Keratinocyte (primary cell): ENCODE data around the gene SLC1A6. TPM values are rescaled to one million over a fixed set of nuclear protein-coding genes. Genes with fewer than 3 reads are reported as not detected.

Source experiments
- DNase-seq: peaks from one replicate; pipeline ENCODE4 v3.0.0-alpha.2; 2011; ENCODE audit warnings: low read depth, missing footprints, low spot score
- FAIRE-seq: peaks from 2 replicates; lab custom pipeline; 2011; peaks lifted over from hg19 to GRCh38; lab: Jason Lieb, UNC
- H2AFZ ChIP-seq: 2 replicates; pipeline ENCODE4 v1.6.0; 2012; ENCODE audit warnings: low read length, control low read depth, inconsistent platforms; ENCODE audit not compliant: control insufficient read depth
- H3K27ac ChIP-seq: 2 replicates; pipeline ENCODE4 v1.5.1; 2011; ENCODE audit warnings: low read length; ENCODE audit not compliant: control insufficient read depth, insufficient read depth
- H3K27me3 ChIP-seq: 3 replicates; pipeline ENCODE4 v1.6.0; 2011; ENCODE audit warnings: low read length; ENCODE audit not compliant: control insufficient read depth, insufficient read depth; ENCODE audit errors: extremely low read depth
- H3K36me3 ChIP-seq, 2 experiments: 2 replicates in 1 of 2; 3 replicates in 1 of 2; pipeline ENCODE4 v1.5.1; 2011; ENCODE audit warnings: low read length in 2 of 2, mild to moderate bottlenecking in 1 of 2; ENCODE audit not compliant: control insufficient read depth in 2 of 2, insufficient read depth in 2 of 2; ENCODE audit errors: extremely low read depth in 1 of 2
- H3K4me1 ChIP-seq: 3 replicates; pipeline ENCODE4 v1.5.1; 2011; ENCODE audit warnings: low read length; ENCODE audit not compliant: control insufficient read depth, insufficient read depth; ENCODE audit errors: extremely low read depth
- H3K4me2 ChIP-seq: 3 replicates; pipeline ENCODE4 v1.6.0; 2011; ENCODE audit warnings: low read depth, low read length; ENCODE audit not compliant: control insufficient read depth, insufficient read depth; ENCODE audit errors: extremely low read depth
- H3K4me3 ChIP-seq, 3 experiments: fragments of 200-600 bp in 1 of 3; sonication (generic) in 1 of 3; 2 replicates in 2 of 3; 3 replicates in 1 of 3; pipeline ENCODE4 v1.5.1; 2011 to 2016; ENCODE audit warnings: low read length in 3 of 3, mild to moderate bottlenecking in 3 of 3, control low read depth in 2 of 3, inconsistent platforms in 1 of 3, low read depth in 1 of 3, mixed read lengths in 1 of 3, mixed run types in 1 of 3, moderate library complexity in 1 of 3; ENCODE audit not compliant: control insufficient read depth in 2 of 3, insufficient read depth in 2 of 3; ENCODE audit errors: extremely low read depth in 1 of 3
- H3K79me2 ChIP-seq: 2 replicates; pipeline ENCODE4 v1.6.0; 2012; ENCODE audit warnings: low read length; ENCODE audit not compliant: control insufficient read depth, insufficient read depth
- H3K9ac ChIP-seq: 3 replicates; pipeline ENCODE4 v1.6.0; 2011; ENCODE audit warnings: low read length; ENCODE audit not compliant: control insufficient read depth, insufficient read depth; ENCODE audit errors: extremely low read depth
- H3K9me1 ChIP-seq: 3 replicates; pipeline ENCODE4 v1.6.0; 2011; ENCODE audit warnings: low read length; ENCODE audit not compliant: control insufficient read depth, insufficient read depth; ENCODE audit errors: extremely low read depth
- H3K9me3 ChIP-seq: 2 replicates; pipeline ENCODE4 v1.5.1; 2012; ENCODE audit warnings: low read depth, low read length; ENCODE audit not compliant: control insufficient read depth
- H4K20me1 ChIP-seq: 3 replicates; pipeline ENCODE4 v1.6.0; 2011; ENCODE audit warnings: low read length; ENCODE audit not compliant: control insufficient read depth, insufficient read depth; ENCODE audit errors: extremely low read depth
- EZH2 ChIP-seq: IDR thresholded peaks from one replicate; pipeline ENCODE4 v1.6.1; 2012; ENCODE audit warnings: inconsistent platforms, mild to moderate bottlenecking, low read length, moderate library complexity
- dilution Hi-C: fragments of 300-500 bp; cut with MboI; formaldehyde crosslinking; loops from one replicate; pipeline ENCODE4 v1.7.0; 2020; ENCODE audit warnings: low sequenced_read_pairs; ENCODE audit not compliant: extremely low pct_ligation_motif_present
- polyA plus RNA-seq, 5 experiments: library from polyadenylated mRNA; depleted of rRNA in 3 of 5; stranded (reverse) in 3 of 5; stranded (forward) in 1 of 5; unstranded in 1 of 5; fragments of >200 nt; gene quantifications; 1 replicate in 1 of 5; 2 replicates in 3 of 5; 3 replicates in 1 of 5; pipeline versions ENCODE4 v1.2.1 to v1.2.3, GENCODE V29; 2011 to 2012; ENCODE audit warnings: missing spikeins in 2 of 5, low read depth in 1 of 5, low replicate concordance in 1 of 5
- TF ChIP-seq, protein P1 (sequence below), 3 experiments: IDR thresholded peaks in 1 of 3; conservative IDR thresholded peaks in 1 of 3; optimal IDR thresholded peaks in 1 of 3; 2 replicates in 2 of 3; 3 replicates in 1 of 3; pipeline versions ENCODE3 to v1.5.1; 2011; ENCODE audit warnings: low read length in 3 of 3, mild to moderate bottlenecking in 3 of 3, moderate library complexity in 2 of 3, control low read depth in 1 of 3, inconsistent platforms in 1 of 3; ENCODE audit not compliant: insufficient read depth in 2 of 3; ENCODE audit errors: extremely low read depth in 1 of 3

Gene SLC1A6
- polyA plus RNA-seq, 1 donor (not counting 4 experiments of a cell fraction or from before 2014, with no cell fraction given) = 0.96 TPM

DNA sequence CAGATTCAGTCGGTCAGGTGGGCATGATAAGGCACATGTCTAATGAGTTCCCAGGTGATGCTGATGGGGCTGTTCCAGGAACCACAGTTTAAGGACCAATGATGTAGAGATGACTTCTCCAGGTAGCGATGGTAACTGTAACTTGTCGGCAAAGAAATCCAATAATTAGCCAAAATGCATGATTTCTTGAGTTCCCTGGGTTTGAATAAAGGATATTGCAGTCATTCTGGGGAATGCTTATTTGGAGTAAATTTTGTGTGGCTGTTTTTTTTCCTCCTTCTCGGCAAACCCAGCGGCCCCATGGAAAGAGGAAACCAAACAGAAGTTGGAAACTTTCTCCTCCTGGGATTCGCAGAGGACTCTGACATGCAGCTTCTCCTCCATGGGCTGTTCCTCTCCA, 38.5 kb downstream of the SLC1A6 start, which contains the start of gene OR7C2:
Gene OR7C2, plus strand, starts transcription at position 301 of the 400 bp plus-strand sequence. Its CDS starts 0 bp downstream, at position 301.
- Histone ChIP-seq H3K36me3 (no peaks in the 10 kb centered on the region), H3K4me1 (no peaks in the 10 kb centered on the region), H4K20me1 (no peaks in the 10 kb centered on the region), H3K9ac (no peak within 1 kb of the TSS), H3K9me1 (no peaks in the 10 kb centered on the region), H2AFZ (no peak within 1 kb of the TSS), H3K27me3 (no peaks in the 10 kb centered on the region), H3K27ac (no peak within 1 kb of the TSS), H3K4me3 (no peak within 1 kb of the TSS), H3K79me2 (no peaks in the 10 kb centered on the region), H3K4me2 (no peak within 1 kb of the TSS), H3K9me3 (no peaks in the 10 kb centered on the region)
- TF ChIP-seq EZH2 = no peak
- TF ChIP-seq, protein P1, sequence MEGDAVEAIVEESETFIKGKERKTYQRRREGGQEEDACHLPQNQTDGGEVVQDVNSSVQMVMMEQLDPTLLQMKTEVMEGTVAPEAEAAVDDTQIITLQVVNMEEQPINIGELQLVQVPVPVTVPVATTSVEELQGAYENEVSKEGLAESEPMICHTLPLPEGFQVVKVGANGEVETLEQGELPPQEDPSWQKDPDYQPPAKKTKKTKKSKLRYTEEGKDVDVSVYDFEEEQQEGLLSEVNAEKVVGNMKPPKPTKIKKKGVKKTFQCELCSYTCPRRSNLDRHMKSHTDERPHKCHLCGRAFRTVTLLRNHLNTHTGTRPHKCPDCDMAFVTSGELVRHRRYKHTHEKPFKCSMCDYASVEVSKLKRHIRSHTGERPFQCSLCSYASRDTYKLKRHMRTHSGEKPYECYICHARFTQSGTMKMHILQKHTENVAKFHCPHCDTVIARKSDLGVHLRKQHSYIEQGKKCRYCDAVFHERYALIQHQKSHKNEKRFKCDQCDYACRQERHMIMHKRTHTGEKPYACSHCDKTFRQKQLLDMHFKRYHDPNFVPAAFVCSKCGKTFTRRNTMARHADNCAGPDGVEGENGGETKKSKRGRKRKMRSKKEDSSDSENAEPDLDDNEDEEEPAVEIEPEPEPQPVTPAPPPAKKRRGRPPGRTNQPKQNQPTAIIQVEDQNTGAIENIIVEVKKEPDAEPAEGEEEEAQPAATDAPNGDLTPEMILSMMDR (optimal IDR thresholded peaks at IDR 0.05 in 1 of 3, IDR thresholded peaks at IDR 0.05 in 1 of 3, conservative IDR thresholded peaks at IDR 0.05 in 1 of 3; ENCODE audit: extremely low read depth in 1 of 3, insufficient read depth in 2 of 3, low read length in 3 of 3) = no peak
- DNase-seq (no peak), FAIRE-seq (no peak)
- dilution Hi-C loops = no loop called here

DNA sequence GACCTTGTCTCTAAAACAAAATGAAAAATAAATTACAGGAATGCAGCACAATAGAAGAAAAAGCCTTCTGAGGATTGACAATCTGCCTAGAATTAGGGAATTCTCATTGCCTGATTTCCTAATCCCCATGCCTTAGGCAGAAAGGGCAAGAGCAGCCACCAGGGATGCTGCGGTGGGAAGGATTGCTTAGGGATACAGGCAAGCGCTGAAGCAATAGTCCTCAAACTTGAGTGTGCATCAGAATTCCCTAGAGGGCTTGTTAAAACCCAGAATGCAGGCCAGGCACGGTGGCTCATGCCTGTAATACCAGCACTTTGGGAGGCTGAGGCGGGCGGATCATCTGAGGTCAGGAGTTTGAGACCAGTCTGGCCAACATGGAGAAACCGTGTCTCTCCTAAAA, 39.4 kb downstream of the SLC1A6 start:
- H3K4me1 ChIP-seq = no peaks in the 10 kb centered on the region
- no peak overlapping the region for H3K27ac ChIP-seq
- H3K36me3 ChIP-seq = no peaks in the 10 kb centered on the region
- H3K4me3 ChIP-seq = no peak overlapping the region
- dilution Hi-C loops = no loop called here
- H3K4me2 ChIP-seq = no peak overlapping the region
- no peaks in the 10 kb centered on the region for H3K79me2 ChIP-seq
- H3K9ac ChIP-seq = no peak overlapping the region
- DNase-seq (no peak), FAIRE-seq (no peak)
- H3K27me3 ChIP-seq = no peaks in the 10 kb centered on the region
- no peaks in the 10 kb centered on the region for H3K9me3 ChIP-seq
- H3K9me1 ChIP-seq = no peaks in the 10 kb centered on the region
- no peak overlapping the region for H2AFZ ChIP-seq
- TF ChIP-seq, protein P1 (optimal IDR thresholded peaks at IDR 0.05 in 1 of 3, IDR thresholded peaks at IDR 0.05 in 1 of 3, conservative IDR thresholded peaks at IDR 0.05 in 1 of 3; ENCODE audit: extremely low read depth in 1 of 3, insufficient read depth in 2 of 3, low read length in 3 of 3) = no peak
- no peak for TF ChIP-seq EZH2
- no peaks in the 10 kb centered on the region for H4K20me1 ChIP-seq
